ENCODE data around the gene SMPDL3B. TPM values are rescaled to one million over a fixed set of nuclear protein-coding genes. Genes with fewer than 3 reads are reported as not detected.

The SMPDL3B gene, protein sequence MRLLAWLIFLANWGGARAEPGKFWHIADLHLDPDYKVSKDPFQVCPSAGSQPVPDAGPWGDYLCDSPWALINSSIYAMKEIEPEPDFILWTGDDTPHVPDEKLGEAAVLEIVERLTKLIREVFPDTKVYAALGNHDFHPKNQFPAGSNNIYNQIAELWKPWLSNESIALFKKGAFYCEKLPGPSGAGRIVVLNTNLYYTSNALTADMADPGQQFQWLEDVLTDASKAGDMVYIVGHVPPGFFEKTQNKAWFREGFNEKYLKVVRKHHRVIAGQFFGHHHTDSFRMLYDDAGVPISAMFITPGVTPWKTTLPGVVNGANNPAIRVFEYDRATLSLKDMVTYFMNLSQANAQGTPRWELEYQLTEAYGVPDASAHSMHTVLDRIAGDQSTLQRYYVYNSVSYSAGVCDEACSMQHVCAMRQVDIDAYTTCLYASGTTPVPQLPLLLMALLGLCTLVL
- total RNA-seq: not detected in 2 replicates

DNA sequence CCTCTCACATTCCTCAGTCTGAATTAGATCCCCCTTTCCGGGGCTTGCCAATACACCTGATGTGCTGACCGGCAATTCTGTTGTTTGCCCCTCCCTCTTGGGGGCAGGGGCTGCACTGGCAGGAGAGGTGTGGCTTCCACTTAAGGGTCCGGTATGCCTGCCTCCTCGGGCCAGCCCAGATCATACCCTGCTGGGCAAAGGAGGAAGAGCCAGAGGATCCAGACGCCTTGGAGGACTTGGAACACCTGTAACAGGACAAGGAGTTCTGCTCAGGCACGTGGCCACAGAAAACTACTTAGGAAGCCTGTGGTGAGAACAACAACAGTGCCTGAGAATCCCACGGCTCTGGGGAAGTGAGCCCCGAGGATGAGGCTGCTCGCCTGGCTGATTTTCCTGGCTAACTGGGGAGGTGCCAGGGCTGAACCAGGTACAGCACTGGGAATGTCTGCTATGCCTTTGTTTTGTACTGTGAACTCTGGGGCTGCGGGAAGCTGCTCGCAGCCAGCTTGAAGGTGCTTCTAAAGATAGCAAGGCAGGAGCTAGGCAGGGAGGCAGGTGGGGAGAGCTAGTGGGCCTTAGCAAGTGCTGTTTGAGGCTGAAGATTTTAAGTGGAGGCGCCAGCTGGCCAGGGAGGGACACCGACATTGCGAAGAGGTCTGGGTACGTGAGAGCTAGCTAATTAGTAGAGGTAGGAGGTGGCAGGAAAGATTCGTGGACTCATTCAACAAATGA lies at the start of gene SMPDL3B:
TSS of gene SMPDL3B (plus strand) at position 183 of the 732 bp plus-strand sequence. CDS start at position 367, 184 bp downstream.
- DNase-seq (no peak), ATAC-seq (ENCODE audit: low read depth) (peak; percentile 40)
- intact Hi-C loops (cut with micrococcal nuclease): no loop called here
- TF ChIP-seq, protein P1, sequence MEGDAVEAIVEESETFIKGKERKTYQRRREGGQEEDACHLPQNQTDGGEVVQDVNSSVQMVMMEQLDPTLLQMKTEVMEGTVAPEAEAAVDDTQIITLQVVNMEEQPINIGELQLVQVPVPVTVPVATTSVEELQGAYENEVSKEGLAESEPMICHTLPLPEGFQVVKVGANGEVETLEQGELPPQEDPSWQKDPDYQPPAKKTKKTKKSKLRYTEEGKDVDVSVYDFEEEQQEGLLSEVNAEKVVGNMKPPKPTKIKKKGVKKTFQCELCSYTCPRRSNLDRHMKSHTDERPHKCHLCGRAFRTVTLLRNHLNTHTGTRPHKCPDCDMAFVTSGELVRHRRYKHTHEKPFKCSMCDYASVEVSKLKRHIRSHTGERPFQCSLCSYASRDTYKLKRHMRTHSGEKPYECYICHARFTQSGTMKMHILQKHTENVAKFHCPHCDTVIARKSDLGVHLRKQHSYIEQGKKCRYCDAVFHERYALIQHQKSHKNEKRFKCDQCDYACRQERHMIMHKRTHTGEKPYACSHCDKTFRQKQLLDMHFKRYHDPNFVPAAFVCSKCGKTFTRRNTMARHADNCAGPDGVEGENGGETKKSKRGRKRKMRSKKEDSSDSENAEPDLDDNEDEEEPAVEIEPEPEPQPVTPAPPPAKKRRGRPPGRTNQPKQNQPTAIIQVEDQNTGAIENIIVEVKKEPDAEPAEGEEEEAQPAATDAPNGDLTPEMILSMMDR (IDR thresholded peaks at IDR 0.05): no peak
- H3K27me3 Mint-ChIP-seq: peaks cover 20% of the 10 kb centered on the region
- peaks cover 23% of the 10 kb centered on the region for H3K4me1 Mint-ChIP-seq
- H3K36me3 Mint-ChIP-seq (ENCODE audit: low read depth): no peaks in the 10 kb centered on the region
- CTCF ChIA-PET: no interaction called here
- POLR2A ChIA-PET: no interaction called here
- H3K9me3 Mint-ChIP-seq: no peaks in the 10 kb centered on the region
- no peak within 1 kb of the TSS for H3K27ac Mint-ChIP-seq
- H3K4me3 Mint-ChIP-seq: no peak within 1 kb of the TSS

DNA sequence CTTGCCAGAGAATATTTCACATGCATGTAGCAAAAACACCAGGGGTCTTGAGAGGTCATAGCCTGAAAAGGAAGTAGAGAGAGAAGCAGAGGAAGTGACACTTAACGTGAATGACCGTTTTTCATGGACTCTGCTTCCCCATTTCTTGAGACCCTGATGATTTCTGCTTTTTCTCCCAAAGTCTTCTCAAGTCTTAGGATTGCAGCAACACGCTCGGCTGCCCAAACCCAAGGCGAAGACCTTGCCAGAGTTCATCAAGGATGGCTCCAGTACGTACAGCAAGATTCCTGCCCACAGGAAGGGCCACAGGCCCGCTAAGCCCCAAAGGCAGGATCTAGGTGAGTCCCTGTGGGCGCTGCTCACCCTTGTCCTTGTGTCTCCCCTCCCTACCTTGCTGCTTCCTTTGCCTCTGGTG lies 49.7 kb upstream of the SMPDL3B start:
- CTCF ChIA-PET: no interaction called here
- H3K4me3 Mint-ChIP-seq: no peak overlapping the region
- no peak for DNase-seq
- H3K27ac Mint-ChIP-seq: peak overlapping the region; percentile 77
- TF ChIP-seq, protein P1 (IDR thresholded peaks at IDR 0.05): no peak
- intact Hi-C loops (cut with micrococcal nuclease): no loop called here
- H3K4me1 Mint-ChIP-seq: peaks cover 62% of the 10 kb centered on the region
- H3K27me3 Mint-ChIP-seq: no peaks in the 10 kb centered on the region
- ATAC-seq (ENCODE audit: low read depth): no peak
- H3K36me3 Mint-ChIP-seq (ENCODE audit: low read depth): peaks cover 73% of the 10 kb centered on the region
- POLR2A ChIA-PET: interaction anchor here (2.5 kb wide), 1 partner anchor 11 kb away, joined by 30 read pairs; the partner anchor contains the start of gene THEMIS2
- no peaks in the 10 kb centered on the region for H3K9me3 Mint-ChIP-seq

DNA sequence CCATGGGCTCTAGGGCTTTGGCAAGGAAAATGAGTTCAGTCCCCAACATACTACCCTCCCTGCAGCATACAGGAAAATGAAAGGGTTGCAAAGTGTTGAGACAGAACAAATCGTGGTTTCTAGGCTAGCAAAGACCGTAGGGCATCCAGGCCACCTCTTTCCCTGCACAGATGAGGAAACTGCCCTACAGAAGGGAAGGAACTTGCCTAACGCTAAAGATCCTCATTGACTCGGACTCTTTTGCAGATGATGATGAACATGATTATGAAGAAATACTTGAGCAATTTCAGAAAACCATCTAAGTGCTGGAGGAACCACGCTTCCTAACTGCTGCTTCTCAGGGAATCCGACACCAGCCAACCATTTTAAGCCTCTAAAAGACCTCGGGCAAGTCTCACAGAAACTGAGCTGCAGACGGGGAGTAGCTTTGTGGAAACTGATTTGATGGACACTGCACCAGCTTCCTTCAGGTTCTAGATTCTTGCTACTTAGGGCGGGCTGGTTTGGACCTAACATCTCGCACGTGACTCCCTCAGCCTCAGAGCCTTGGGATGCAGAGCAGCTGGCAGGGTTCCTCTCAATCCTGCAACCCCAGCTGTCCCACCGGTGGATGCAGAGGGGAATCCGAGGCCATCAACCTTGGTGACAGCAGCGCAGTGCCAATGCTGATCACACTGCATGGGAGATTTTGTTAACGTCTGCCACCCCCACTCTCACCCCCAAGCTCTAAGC lies 49.0 kb upstream of the SMPDL3B start:
- no peak for ATAC-seq (ENCODE audit: low read depth)
- Mint-ChIP-seq H3K4me3 (no peak overlapping the region), H3K36me3 (ENCODE audit: low read depth) (peaks cover 77% of the 10 kb centered on the region), H3K9me3 (no peaks in the 10 kb centered on the region), H3K27ac (peak overlapping the region; percentile 85), H3K4me1 (peaks cover 68% of the 10 kb centered on the region), H3K27me3 (no peaks in the 10 kb centered on the region)
- ChIA-PET POLR2A (interaction anchor here (0.5 to 2.4 kb wide), 4 partner anchors 9 to 30 kb away, joined by 3 to 19 read pairs (median 6); partner anchors contain the start of gene THEMIS2), CTCF (interaction anchor here (1.0 kb wide), 1 partner anchor 9 kb away, joined by 3 read pairs; no protein-coding TSS in a partner anchor)
- TF ChIP-seq, protein P1 (IDR thresholded peaks at IDR 0.05): no peak
- intact Hi-C loops (cut with micrococcal nuclease): no loop called here
- no peak for DNase-seq

DNA sequence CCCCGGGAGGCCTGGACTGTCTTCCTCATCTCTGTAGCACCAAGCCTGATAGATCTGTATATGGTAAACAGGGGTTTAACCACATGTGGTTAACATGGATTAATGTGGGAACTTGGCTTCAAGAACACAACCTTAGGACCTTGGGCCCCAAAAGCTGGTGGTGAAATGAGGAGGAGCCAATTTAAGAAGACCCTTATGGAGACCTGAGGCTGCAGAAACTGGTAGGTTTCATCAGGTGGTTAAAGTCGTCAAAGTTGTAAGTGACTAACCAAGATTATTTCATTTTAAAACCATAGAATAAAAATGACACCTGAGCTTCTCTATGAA lies 48.5 kb upstream of the SMPDL3B start:
- Mint-ChIP-seq H3K9me3 (no peaks in the 10 kb centered on the region), H3K27ac (peak overlapping the region; percentile 85), H3K4me1 (peaks cover 74% of the 10 kb centered on the region), H3K4me3 (no peak overlapping the region), H3K27me3 (no peaks in the 10 kb centered on the region), H3K36me3 (ENCODE audit: low read depth) (peaks cover 80% of the 10 kb centered on the region)
- DNase-seq: no peak
- POLR2A ChIA-PET: interaction anchor here (1.3 to 2.4 kb wide), 4 partner anchors 10 to 45 kb away, joined by 3 to 19 read pairs (median 6); partner anchors contain the start of gene THEMIS2
- intact Hi-C loops (cut with micrococcal nuclease): no loop called here
- ATAC-seq (ENCODE audit: low read depth): no peak
- TF ChIP-seq, protein P1 (IDR thresholded peaks at IDR 0.05): no peak
- CTCF ChIA-PET: interaction anchor here (1.0 kb wide), 1 partner anchor 9 kb away, joined by 3 read pairs; no protein-coding TSS in a partner anchor

Measured in activated B cell treated with CpG ODN at 0.5 μM for 24 hours (primary cell).